HL-60 (cell line): Measurements from ENCODE around the gene KLF3.

Experiments
- CTCF ChIP-seq: IDR thresholded peaks from one replicate; pipeline ENCODE4 v1.5.1; 2011; ENCODE audit warnings: low read length, control low read depth, inconsistent platforms; ENCODE audit not compliant: insufficient read depth
- GABPA ChIP-seq: IDR thresholded peaks from 2 replicates; pipeline ENCODE4 v1.6.1; 2012; ENCODE audit warnings: low read depth
- POLR2AphosphoS5 ChIP-seq: IDR thresholded peaks from 2 replicates; pipeline ENCODE4 v1.6.1; 2012; ENCODE audit warnings: low read depth
- REST ChIP-seq: IDR thresholded peaks from 2 replicates; pipeline ENCODE4 v1.6.1; 2012; ENCODE audit warnings: low read depth; ENCODE audit not compliant: insufficient replicate concordance
- SPI1 ChIP-seq: IDR thresholded peaks from 2 replicates; pipeline ENCODE4 v1.6.1; 2012; ENCODE audit warnings: low read depth, mild to moderate bottlenecking, borderline replicate concordance

GRCh38 chr4:38696697-38697096, 32.7 kb downstream of the KLF3 start:
- TF ChIP-seq CTCF = no peak
- no peak for TF ChIP-seq GABPA
- no peak for TF ChIP-seq POLR2AphosphoS5
- no peak for TF ChIP-seq REST
- TF ChIP-seq SPI1 = no peak
